Colonic mucosa (tissue), 4 donors: ENCODE measurements around the gene UBTD2. TPM values are rescaled to one million over a fixed set of nuclear protein-coding genes. Genes with fewer than 3 reads are reported as not detected.
"Not testable (repeated sequence)": the region's sequence is repeated elsewhere in the genome, so short reads cannot be mapped to it uniquely, and the experiment has no call there.

Source experiments
- DNase-seq: peaks from one replicate; pipeline ENCODE4 v3.0.0-alpha.2; 2020
- H3K27ac ChIP-seq: fragments of 200-600 bp; one replicate; pipeline ENCODE4 v1.8.0; 2021
- H3K27me3 ChIP-seq: fragments of 200-600 bp; one replicate; pipeline ENCODE4 v1.8.0; 2021
- H3K36me3 ChIP-seq: fragments of 200-600 bp; one replicate; pipeline ENCODE4 v1.8.0; 2021
- H3K4me1 ChIP-seq: fragments of 200-600 bp; one replicate; pipeline ENCODE4 v1.8.0; 2021; ENCODE audit warnings: mild to moderate bottlenecking
- H3K4me3 ChIP-seq: fragments of 200-600 bp; one replicate; pipeline ENCODE4 v1.8.0; 2021
- H3K9ac ChIP-seq, 2 donors: one replicate each; pipeline ENCODE4 v1.7.0; 2013; ENCODE audit warnings: control low read depth in 2 of 2, low read depth in 2 of 2, low read length in 2 of 2
- H3K9me3 ChIP-seq: fragments of 200-600 bp; one replicate; pipeline ENCODE4 v1.8.0; 2021
- CTCF ChIP-seq: fragments of 200-600 bp; IDR thresholded peaks from one replicate; pipeline ENCODE4 v1.8.0; 2022; ENCODE audit warnings: antibody characterized with exemption, mild to moderate bottlenecking
- intact Hi-C: fragments of 100-400 bp; cut with DNase I; formaldehyde crosslinking; loops from one replicate; pipeline ENCODE4 v1.14.1; 2022
- total RNA-seq, 2 donors: library from RNA; stranded (reverse); fragmentation: NEBNext Ultra II Directional in 1 of 2; extraction: Animal tissue kit (Norgen Biotek cat#: 25700) in 1 of 2; gene quantifications; one replicate each; pipeline ENCODE4 v1.2.1, GENCODE V29; 2021
- donor health status: healthy.
- donor health status: DM: no; HTN: no; CAD: no.
- donor health status: DM: no; HTN: no; CAD: no.

The UBTD2 gene
- total RNA-seq, 2 donors from 2014 or later, result 15.4 to 24.3 TPM

- Histone ChIP-seq H3K9ac (no peak overlapping the region), H3K36me3 (no peaks in the 10 kb centered on the region), H3K27me3 (no peaks in the 10 kb centered on the region), H3K4me3 (no peak overlapping the region), H3K9me3 (no peaks in the 10 kb centered on the region), H3K27ac (no peak overlapping the region), H3K4me1 (no peaks in the 10 kb centered on the region)
- intact Hi-C loops, result no loop called here
- no peak for TF ChIP-seq CTCF
- DNase-seq, result no peak
Observed at GRCh38 chr5:172299916-172300439, 16.4 kb upstream of the UBTD2 start.

DNA sequence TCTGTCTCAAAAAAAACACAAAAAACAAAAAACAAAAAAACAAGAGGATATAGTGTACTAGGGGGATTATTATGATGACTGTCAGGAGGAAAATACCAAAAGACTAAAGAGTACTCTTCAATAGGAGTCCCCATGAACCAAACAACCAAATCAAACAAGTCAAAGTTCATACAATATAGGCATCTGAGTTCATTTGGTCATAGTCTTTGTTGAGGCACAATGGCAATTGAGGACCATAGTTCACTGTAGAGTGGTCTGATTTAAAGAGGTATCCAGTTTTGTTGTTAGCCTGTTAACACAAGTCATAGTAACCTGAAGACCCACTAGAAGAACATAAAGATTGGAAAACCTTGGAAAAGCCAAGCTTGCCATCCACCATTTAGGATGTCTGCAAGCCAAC is 11.3 kb upstream of the UBTD2 start:
- DNase-seq, result no peak
- intact Hi-C loops, result loop anchor here (5.0 kb wide), 1 partner anchor 188 kb away; no protein-coding TSS in a partner anchor
- no peaks in the 10 kb centered on the region for H3K36me3 ChIP-seq

GRCh38 chr5:172293745-172294342 is 10.3 kb upstream of the UBTD2 start:
- H3K4me3 ChIP-seq, result no peak overlapping the region
- no peaks in the 10 kb centered on the region for H3K27me3 ChIP-seq
- no peak for DNase-seq
- H3K27ac ChIP-seq, result no peak overlapping the region
- no peaks in the 10 kb centered on the region for H3K4me1 ChIP-seq
- H3K36me3 ChIP-seq, result no peaks in the 10 kb centered on the region
- H3K9me3 ChIP-seq, result no peaks in the 10 kb centered on the region
- TF ChIP-seq CTCF, result peak; percentile 2
- intact Hi-C loops, result loop anchor here (5.0 kb wide), 1 partner anchor 187 kb away; no protein-coding TSS in a partner anchor
- H3K9ac ChIP-seq, result no peak overlapping the region

More for the DNA sequence above, 11.3 kb upstream of the UBTD2 start:
- no peaks in the 10 kb centered on the region for H3K4me1 ChIP-seq
- no peaks in the 10 kb centered on the region for H3K9me3 ChIP-seq
- no peak overlapping the region for H3K4me3 ChIP-seq
- H3K9ac ChIP-seq, result no peak overlapping the region
- TF ChIP-seq CTCF, result no peak
- no peak overlapping the region for H3K27ac ChIP-seq
- H3K27me3 ChIP-seq, result no peaks in the 10 kb centered on the region

GRCh38 chr5:172293054-172293744 is 9.6 kb upstream of the UBTD2 start:
- no peak overlapping the region for H3K9ac ChIP-seq
- TF ChIP-seq CTCF, result peak; percentile 83
- H3K27ac ChIP-seq, result no peak overlapping the region
- peak; percentile 62 for DNase-seq
- H3K4me3 ChIP-seq, result no peak overlapping the region
- intact Hi-C loops, result loop anchor here (5.0 kb wide), 1 partner anchor 186 kb away; no protein-coding TSS in a partner anchor
- H3K27me3 ChIP-seq, result no peaks in the 10 kb centered on the region
- no peaks in the 10 kb centered on the region for H3K4me1 ChIP-seq
- no peaks in the 10 kb centered on the region for H3K9me3 ChIP-seq
- H3K36me3 ChIP-seq, result no peaks in the 10 kb centered on the region

DNA sequence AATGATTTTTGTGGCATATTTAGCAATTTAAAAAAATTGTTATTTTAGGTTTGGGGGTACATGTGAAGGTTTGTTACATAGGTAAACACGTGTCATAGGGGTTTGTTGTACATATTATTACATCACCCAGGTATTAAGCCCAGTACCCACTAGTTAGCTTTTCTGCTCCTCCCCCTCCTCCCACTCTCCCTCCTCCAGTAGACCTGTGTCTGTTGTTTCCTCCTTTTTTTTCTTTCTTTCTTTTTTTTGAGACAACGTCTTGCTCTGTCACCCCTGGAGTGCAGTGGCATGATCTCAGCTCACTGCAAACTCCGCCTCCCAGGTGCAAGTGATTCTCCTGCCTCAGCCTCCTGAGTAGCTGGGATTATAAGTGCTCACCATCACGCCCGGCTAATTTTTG is 8.3 kb upstream of the UBTD2 start:
- H3K27ac ChIP-seq, DNase-seq, H3K4me3 ChIP-seq, H3K4me1 ChIP-seq, H3K36me3 ChIP-seq, H3K9me3 ChIP-seq, H3K9ac ChIP-seq, H3K27me3 ChIP-seq: not testable (repeated sequence)
- intact Hi-C loops, result loop anchor here (5.0 kb wide), 1 partner anchor 185 kb away; no protein-coding TSS in a partner anchor

DNA sequence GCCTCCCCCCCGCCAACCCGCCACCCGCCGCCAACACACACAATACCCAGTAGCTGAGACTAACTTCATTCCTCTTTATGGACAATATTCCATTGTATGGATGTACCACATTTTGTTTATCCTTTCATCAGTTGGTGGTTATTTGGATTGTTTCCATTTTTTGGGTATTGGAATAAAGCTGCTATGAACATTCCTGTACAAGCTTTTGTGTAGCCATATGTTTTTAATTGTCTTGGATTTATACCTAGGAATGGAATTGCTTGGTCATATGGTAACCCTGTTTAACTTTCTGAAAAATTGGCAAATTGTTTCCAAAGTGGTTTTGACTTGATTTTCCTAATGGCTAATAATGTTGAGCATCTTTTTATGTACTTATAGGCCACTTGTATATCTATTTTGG is 4.9 kb upstream of the UBTD2 start:
- Histone ChIP-seq H3K27ac (no peak overlapping the region), H3K36me3 (no peaks in the 10 kb centered on the region), H3K4me3 (no peak overlapping the region), H3K27me3 (no peaks in the 10 kb centered on the region), H3K9me3 (no peaks in the 10 kb centered on the region), H3K4me1 (no peaks in the 10 kb centered on the region), H3K9ac (no peak overlapping the region)
- intact Hi-C loops, result no loop called here
- TF ChIP-seq CTCF, result no peak
- DNase-seq, result no peak

DNA sequence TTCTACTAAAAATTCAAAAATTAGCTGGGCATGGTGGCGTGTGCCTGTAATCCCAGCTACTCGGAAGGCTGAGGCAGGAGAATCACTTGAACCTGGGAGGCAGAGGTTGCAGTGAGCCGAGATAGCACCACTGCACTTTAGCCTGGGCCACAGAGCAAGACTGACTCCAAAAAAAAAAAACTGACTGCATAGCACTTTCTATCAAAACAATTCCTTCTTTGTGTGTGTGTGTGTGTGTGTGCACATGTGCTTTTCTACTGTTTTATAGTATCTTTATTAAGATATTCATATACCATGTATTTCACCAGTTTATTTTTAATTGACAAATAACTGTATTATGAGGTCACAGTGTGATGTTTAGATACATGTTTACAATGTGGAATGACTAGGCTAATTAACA is 3.6 kb upstream of the UBTD2 start:
- intact Hi-C loops, result not testable (repeated sequence)

More for the DNA sequence above, 3.6 kb upstream of the UBTD2 start:
- H3K9ac ChIP-seq, H3K4me1 ChIP-seq, H3K27ac ChIP-seq, H3K9me3 ChIP-seq, H3K27me3 ChIP-seq, H3K36me3 ChIP-seq, H3K4me3 ChIP-seq, DNase-seq: not testable (repeated sequence)
